ENCODE measurements around the gene ZNF622. TPM values are rescaled to one million over a fixed set of nuclear protein-coding genes. Genes with fewer than 3 reads are reported as not detected.
A peak's percentile ranks its signal among the peaks of the same experiment; 100 is the strongest.
"Not testable (repeated sequence)": the region's sequence is repeated elsewhere in the genome, so short reads cannot be mapped to it uniquely, and the experiment has no call there.

Gene ZNF622
- total RNA-seq, 2 experiments from 2014 or later: 28.6 to 29.2 TPM

DNA sequence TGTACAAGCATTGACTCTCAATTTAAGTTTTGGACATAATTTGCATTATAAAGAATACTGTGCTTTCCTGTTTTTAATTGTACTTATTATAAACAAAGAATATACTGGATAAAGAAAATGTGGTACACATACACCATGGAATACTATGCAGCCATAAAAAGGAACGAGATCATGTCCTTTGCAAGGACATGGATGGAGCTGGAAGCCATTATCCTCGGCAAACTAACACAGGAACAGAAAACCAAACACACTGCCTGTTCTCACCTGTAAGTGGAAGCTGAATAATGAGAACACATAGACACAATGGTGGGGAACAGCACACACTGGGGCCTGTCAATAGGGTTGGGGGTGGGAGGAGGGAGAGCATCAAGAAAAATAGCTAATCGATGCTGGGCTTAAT, 10.8 kb upstream of the ZNF622 start:
- H3K36me3 Mint-ChIP-seq (ENCODE audit: low read depth): peaks cover 32% of the 10 kb centered on the region
- H3K27ac Mint-ChIP-seq; H3K4me3 Mint-ChIP-seq; CTCF ChIA-PET; H3K27me3 Mint-ChIP-seq (ENCODE audit: low read depth); H3K4me1 Mint-ChIP-seq (ENCODE audit: low read depth); DNase-seq; ATAC-seq; H3K9me3 Mint-ChIP-seq (ENCODE audit: insufficient read depth); POLR2A ChIA-PET: not testable (repeated sequence)

DNA sequence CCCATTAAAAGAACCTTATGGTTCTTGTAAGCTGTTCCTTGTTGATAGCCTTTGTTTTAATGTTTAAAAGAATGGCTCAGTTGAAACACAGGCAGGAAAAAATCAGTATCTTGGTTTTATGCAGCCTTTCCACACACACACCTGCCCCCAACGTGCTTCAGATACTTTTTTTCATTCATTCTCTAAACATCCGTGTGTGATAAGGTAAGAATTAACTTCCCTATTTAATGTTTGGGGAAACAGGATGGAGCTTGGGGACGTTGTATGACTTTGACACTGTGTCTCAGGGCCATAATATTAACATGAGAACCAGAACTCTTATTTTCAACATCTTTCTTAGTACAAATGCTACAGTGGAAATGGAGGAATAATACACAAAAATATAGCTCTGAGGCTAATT, 5.8 kb upstream of the ZNF622 start:
- DNase-seq (no peak), ATAC-seq (no peak)
- no peak overlapping the region for H3K4me3 Mint-ChIP-seq
- ChIA-PET POLR2A (no interaction called here), CTCF (interaction anchor here (1.4 to 5.8 kb wide), 3 partner anchors 14 to 114 kb away, joined by 3 to 61 read pairs (median 3); no protein-coding TSS in a partner anchor)
- H3K27me3 Mint-ChIP-seq (ENCODE audit: low read depth): no peaks in the 10 kb centered on the region
- H3K36me3 Mint-ChIP-seq (ENCODE audit: low read depth): peaks cover 28% of the 10 kb centered on the region
- peaks cover 27% of the 10 kb centered on the region for H3K4me1 Mint-ChIP-seq (ENCODE audit: low read depth)
- no peaks in the 10 kb centered on the region for H3K9me3 Mint-ChIP-seq (ENCODE audit: insufficient read depth)
- no peak overlapping the region for H3K27ac Mint-ChIP-seq

GRCh38 chr5:16467363-16468219, 2.0 kb upstream of the ZNF622 start:
- H3K36me3 Mint-ChIP-seq (ENCODE audit: low read depth): peaks cover 41% of the 10 kb centered on the region
- H3K27ac Mint-ChIP-seq: peak overlapping the region; percentile 97
- no peaks in the 10 kb centered on the region for H3K27me3 Mint-ChIP-seq (ENCODE audit: low read depth)
- CTCF ChIA-PET: interaction anchor here (0.7 to 5.8 kb wide), 5 partner anchors 11 to 200 kb away, joined by 3 to 61 read pairs (median 3); no protein-coding TSS in a partner anchor
- no peaks in the 10 kb centered on the region for H3K9me3 Mint-ChIP-seq (ENCODE audit: insufficient read depth)
- H3K4me1 Mint-ChIP-seq (ENCODE audit: low read depth): peaks cover 59% of the 10 kb centered on the region
- POLR2A ChIA-PET: no interaction called here
- peak overlapping the region; percentile 97 for H3K4me3 Mint-ChIP-seq
- ATAC-seq (no peak), DNase-seq (no peak)

DNA sequence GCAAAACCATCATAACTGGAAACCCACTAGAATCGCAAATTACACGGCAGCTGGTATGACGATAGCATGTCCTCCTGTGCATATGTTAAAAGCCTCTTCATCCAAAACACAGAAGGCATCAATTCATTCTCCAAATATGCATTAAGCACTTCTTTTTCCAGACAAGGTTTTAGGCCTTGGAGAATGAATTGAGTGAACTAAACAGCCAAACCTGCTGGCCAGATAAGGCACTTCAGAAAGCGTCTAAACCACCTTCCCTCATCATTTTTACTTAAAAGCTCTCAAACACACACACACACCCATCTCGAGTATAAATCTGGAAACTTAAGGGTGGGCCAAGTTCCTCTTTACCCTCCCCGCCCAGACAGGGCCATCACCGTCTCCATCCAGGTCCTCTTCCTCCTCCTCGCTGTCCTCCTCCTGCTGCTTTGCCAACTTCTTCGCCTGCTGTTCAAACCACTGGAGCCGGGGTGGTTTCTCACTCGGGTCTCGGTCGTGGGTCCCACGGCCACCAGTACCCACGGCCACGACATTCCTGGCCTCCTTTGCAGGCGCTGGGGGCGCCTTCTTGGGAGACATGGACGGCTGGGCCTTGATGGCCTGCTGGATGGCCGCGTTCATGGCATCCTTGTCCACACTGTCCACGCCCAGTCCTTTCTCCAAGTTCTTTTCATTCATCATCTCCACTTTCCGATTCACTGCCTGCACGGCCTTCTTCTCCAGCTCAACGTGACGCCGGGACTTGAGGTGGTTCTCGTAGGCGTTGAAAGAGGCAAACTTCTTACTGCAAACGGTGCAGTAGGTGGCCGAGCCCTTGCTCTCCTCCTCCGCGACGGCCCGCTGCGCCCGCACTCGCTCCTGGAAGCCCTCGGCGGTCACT, 696 bp downstream of the ZNF622 start:
- ATAC-seq (no peak), DNase-seq (no peak)
- H3K4me3 Mint-ChIP-seq: peak overlapping the region; percentile 97
- H3K4me1 Mint-ChIP-seq (ENCODE audit: low read depth): peaks cover 81% of the 10 kb centered on the region
- no peaks in the 10 kb centered on the region for H3K9me3 Mint-ChIP-seq (ENCODE audit: insufficient read depth)
- no peaks in the 10 kb centered on the region for H3K27me3 Mint-ChIP-seq (ENCODE audit: low read depth)
- ChIA-PET POLR2A (interaction anchor here (0.9 kb wide), 1 partner anchor 9 kb away, joined by 9 read pairs; no protein-coding TSS in a partner anchor), CTCF (interaction anchor here (0.8 to 3.0 kb wide), 3 partner anchors 9 to 304 kb away, joined by 3 to 25 read pairs (median 3); no protein-coding TSS in a partner anchor)
- peak overlapping the region; percentile 97 for H3K27ac Mint-ChIP-seq
- peaks cover 61% of the 10 kb centered on the region for H3K36me3 Mint-ChIP-seq (ENCODE audit: low read depth)

GRCh38 chr5:16464231-16464630, 1.4 kb downstream of the ZNF622 start:
- peaks cover 82% of the 10 kb centered on the region for H3K4me1 Mint-ChIP-seq (ENCODE audit: low read depth)
- peak overlapping the region; percentile 97 for H3K4me3 Mint-ChIP-seq
- peaks cover 66% of the 10 kb centered on the region for H3K36me3 Mint-ChIP-seq (ENCODE audit: low read depth)
- POLR2A ChIA-PET: no interaction called here
- H3K27me3 Mint-ChIP-seq (ENCODE audit: low read depth): no peaks in the 10 kb centered on the region
- no peaks in the 10 kb centered on the region for H3K9me3 Mint-ChIP-seq (ENCODE audit: insufficient read depth)
- CTCF ChIA-PET: interaction anchor here (0.8 to 3.0 kb wide), 3 partner anchors 8 to 303 kb away, joined by 3 to 25 read pairs (median 3); no protein-coding TSS in a partner anchor
- no peak for DNase-seq
- ATAC-seq: no peak
- H3K27ac Mint-ChIP-seq: peak overlapping the region; percentile 97

DNA sequence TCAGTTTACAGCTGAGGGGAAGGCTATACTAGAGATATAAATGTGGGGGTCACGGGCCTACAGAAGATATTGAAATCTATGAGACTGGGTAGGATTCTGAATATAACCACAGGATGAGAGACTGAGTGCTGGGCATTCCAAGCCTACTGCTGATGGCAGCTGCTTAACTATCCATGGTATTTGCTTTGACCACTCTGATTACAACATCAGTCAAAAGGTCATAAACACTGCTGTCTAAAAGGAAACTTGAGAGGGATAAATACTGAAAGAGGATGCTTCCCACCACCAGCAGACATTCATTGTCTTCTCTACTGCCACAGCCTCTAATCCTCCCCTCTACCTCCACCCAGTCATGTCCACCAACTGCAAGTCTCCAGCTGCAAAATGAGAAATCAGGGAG, 3.8 kb downstream of the ZNF622 start:
- Mint-ChIP-seq H3K4me3 (no peak overlapping the region), H3K9me3 (ENCODE audit: insufficient read depth) (no peaks in the 10 kb centered on the region), H3K36me3 (ENCODE audit: low read depth) (peaks cover 70% of the 10 kb centered on the region), H3K4me1 (ENCODE audit: low read depth) (peaks cover 72% of the 10 kb centered on the region), H3K27ac (peak overlapping the region; percentile 29), H3K27me3 (ENCODE audit: low read depth) (no peaks in the 10 kb centered on the region)
- ATAC-seq: no peak
- DNase-seq: no peak
- ChIA-PET POLR2A (no interaction called here), CTCF (no interaction called here)

DNA sequence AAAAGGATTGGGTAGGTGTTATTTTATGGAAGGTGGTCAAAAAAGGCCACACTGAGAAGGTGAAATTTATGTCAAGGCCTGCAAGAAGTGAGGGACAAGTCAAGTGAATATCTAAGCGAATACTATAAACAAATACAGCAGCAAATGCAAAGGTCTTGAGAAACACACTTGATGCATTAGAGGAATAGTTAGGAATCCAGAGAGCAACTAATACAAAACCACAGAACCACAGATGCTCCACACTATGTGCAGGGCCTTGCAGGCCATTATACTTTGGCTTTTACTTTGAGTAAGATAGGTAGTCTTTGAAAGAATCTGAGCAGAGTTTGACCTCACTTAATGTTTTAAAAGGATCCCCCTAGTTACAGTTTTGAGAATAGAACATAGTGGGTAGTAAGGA, 4.6 kb downstream of the ZNF622 start:
- ChIA-PET CTCF (interaction anchor here (9.9 kb wide), 1 partner anchor 301 kb away, joined by 71 read pairs; no protein-coding TSS in a partner anchor), POLR2A (no interaction called here)
- peaks cover 72% of the 10 kb centered on the region for H3K4me1 Mint-ChIP-seq (ENCODE audit: low read depth)
- no peak overlapping the region for H3K4me3 Mint-ChIP-seq
- H3K36me3 Mint-ChIP-seq (ENCODE audit: low read depth): peaks cover 76% of the 10 kb centered on the region
- no peak for ATAC-seq
- no peaks in the 10 kb centered on the region for H3K27me3 Mint-ChIP-seq (ENCODE audit: low read depth)
- H3K27ac Mint-ChIP-seq: no peak overlapping the region
- no peak for DNase-seq
- H3K9me3 Mint-ChIP-seq (ENCODE audit: insufficient read depth): no peaks in the 10 kb centered on the region

- ChIA-PET POLR2A (no interaction called here), CTCF (interaction anchor here (0.8 to 9.9 kb wide), 3 partner anchors 148 to 299 kb away, joined by 3 to 71 read pairs (median 3); no protein-coding TSS in a partner anchor)
- no peak for DNase-seq
- no peak for ATAC-seq
- Mint-ChIP-seq H3K27me3 (ENCODE audit: low read depth) (no peaks in the 10 kb centered on the region), H3K4me3 (no peak overlapping the region), H3K27ac (no peak overlapping the region), H3K4me1 (ENCODE audit: low read depth) (peaks cover 69% of the 10 kb centered on the region), H3K9me3 (ENCODE audit: insufficient read depth) (no peaks in the 10 kb centered on the region), H3K36me3 (ENCODE audit: low read depth) (peaks cover 76% of the 10 kb centered on the region)
Observed at GRCh38 chr5:16459451-16459850, 6.1 kb downstream of the ZNF622 start.

GRCh38 chr5:16457853-16458252, 7.7 kb downstream of the ZNF622 start:
- no peak overlapping the region for H3K27ac Mint-ChIP-seq
- ChIA-PET POLR2A (no interaction called here), CTCF (interaction anchor here (1.1 to 9.9 kb wide), 7 partner anchors 12 to 1352 kb away, joined by 3 to 71 read pairs (median 3); no protein-coding TSS in a partner anchor)
- ATAC-seq (no peak), DNase-seq (no peak)
- no peak overlapping the region for H3K4me3 Mint-ChIP-seq
- H3K27me3 Mint-ChIP-seq (ENCODE audit: low read depth): no peaks in the 10 kb centered on the region
- H3K9me3 Mint-ChIP-seq (ENCODE audit: insufficient read depth): no peaks in the 10 kb centered on the region
- H3K4me1 Mint-ChIP-seq (ENCODE audit: low read depth): peaks cover 53% of the 10 kb centered on the region
- peaks cover 69% of the 10 kb centered on the region for H3K36me3 Mint-ChIP-seq (ENCODE audit: low read depth)

DNA sequence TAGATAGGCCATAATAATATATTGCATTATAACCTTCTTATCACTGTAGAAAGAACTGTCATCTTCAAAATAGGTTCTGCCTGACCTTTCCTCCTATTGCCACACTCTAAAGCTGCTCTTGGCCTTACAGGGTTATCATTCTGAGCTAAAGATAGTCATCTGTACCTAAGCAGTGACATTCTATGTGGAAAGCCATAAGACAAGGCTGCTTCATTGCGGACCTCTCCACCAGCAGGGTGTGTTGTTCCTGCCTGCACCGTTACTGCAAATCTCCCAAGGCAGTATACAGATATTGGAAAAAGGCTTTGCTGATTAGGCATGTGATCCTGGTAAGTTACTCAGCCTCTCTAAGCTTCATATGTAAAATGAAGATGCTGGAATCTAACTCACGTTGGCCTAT, 8.1 kb downstream of the ZNF622 start:
- H3K36me3 Mint-ChIP-seq (ENCODE audit: low read depth): peaks cover 69% of the 10 kb centered on the region
- H3K27ac Mint-ChIP-seq: no peak overlapping the region
- ChIA-PET POLR2A (no interaction called here), CTCF (interaction anchor here (1.1 to 9.9 kb wide), 12 partner anchors 8 to 675 kb away, joined by 3 to 71 read pairs (median 8); partner anchors contain the start of gene ZNF622)
- H3K27me3 Mint-ChIP-seq (ENCODE audit: low read depth): no peaks in the 10 kb centered on the region
- ATAC-seq (no peak), DNase-seq (no peak)
- H3K4me3 Mint-ChIP-seq: no peak overlapping the region
- H3K9me3 Mint-ChIP-seq (ENCODE audit: insufficient read depth): no peaks in the 10 kb centered on the region
- H3K4me1 Mint-ChIP-seq (ENCODE audit: low read depth): peaks cover 49% of the 10 kb centered on the region

DNA sequence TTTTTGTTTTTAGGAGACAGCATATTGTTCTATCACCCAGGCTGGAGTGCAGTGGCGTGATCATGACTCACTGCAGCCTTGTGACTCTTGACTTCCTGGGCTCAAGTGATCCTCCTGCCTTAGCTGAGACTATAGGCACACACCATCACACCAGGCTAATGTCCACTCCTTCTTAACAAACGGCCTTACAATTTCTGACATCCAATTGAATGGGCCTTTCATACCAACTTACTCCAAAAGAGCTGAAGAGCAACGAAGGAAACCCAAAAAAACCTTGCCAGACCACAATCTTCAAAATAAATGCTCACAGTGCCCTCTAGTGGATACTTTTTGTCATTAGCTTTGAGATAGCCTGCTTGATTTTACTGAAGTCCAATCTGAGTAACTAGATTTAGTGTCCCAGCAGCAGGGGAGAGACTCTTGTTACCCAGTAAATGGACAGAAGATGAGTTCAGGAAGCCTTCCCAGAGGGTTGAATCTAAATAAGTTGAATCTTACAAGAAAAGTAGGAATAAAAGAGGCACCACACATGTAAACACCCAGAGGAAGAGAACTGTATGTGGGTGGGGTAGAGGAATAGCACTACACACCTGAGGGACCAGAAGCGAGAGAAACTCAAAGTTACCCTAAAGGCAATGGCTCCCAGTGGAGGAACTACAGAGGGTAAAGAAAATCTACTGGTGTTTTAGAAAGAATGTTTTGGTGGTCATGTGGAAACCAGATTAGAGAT, 9.3 kb downstream of the ZNF622 start:
- ChIA-PET POLR2A (interaction anchor here (1.9 kb wide), 1 partner anchor 9 kb away, joined by 9 read pairs; no protein-coding TSS in a partner anchor), CTCF (interaction anchor here (0.7 to 9.9 kb wide), 21 partner anchors 9 to 305 kb away, joined by 3 to 71 read pairs (median 4); partner anchors contain the start of gene ZNF622)
- Mint-ChIP-seq H3K27me3 (ENCODE audit: low read depth) (no peaks in the 10 kb centered on the region), H3K4me1 (ENCODE audit: low read depth) (peaks cover 37% of the 10 kb centered on the region), H3K27ac (peak overlapping the region; percentile 51), H3K4me3 (no peak overlapping the region), H3K9me3 (ENCODE audit: insufficient read depth) (no peaks in the 10 kb centered on the region), H3K36me3 (ENCODE audit: low read depth) (peaks cover 69% of the 10 kb centered on the region)
- DNase-seq (peak; percentile 54), ATAC-seq (peak; percentile 77)

All from activated CD8-positive, alpha-beta T cell treated with anti-CD3 and anti-CD28 coated beads, Interleukin-2, amount 10 ng/mL, durations not matched to agents 7 days and 5 days (primary cell).